GM12864 (cell line): Measurements from ENCODE around the gene WDR37.
"Not testable (repeated sequence)": the region's sequence is repeated elsewhere in the genome, so short reads cannot be mapped to it uniquely, and the experiment has no call there.

Source experiments
- DNase-seq: peaks from one replicate; pipeline ENCODE4 v3.0.0-alpha.2; 2011; ENCODE audit warnings: low read depth
- H3K4me3 ChIP-seq: 2 replicates; pipeline ENCODE4 v1.5.1; 2011; ENCODE audit warnings: mild to moderate bottlenecking, low read depth, low read length, control low read depth
- TF ChIP-seq, protein P1 (sequence below): IDR thresholded peaks from 2 replicates; pipeline ENCODE4 v1.5.1; 2011; ENCODE audit warnings: low read depth, mild to moderate bottlenecking, moderate library complexity, low read length, control low read depth, inconsistent platforms; ENCODE audit errors: missing control alignments

The WDR37 gene

DNA sequence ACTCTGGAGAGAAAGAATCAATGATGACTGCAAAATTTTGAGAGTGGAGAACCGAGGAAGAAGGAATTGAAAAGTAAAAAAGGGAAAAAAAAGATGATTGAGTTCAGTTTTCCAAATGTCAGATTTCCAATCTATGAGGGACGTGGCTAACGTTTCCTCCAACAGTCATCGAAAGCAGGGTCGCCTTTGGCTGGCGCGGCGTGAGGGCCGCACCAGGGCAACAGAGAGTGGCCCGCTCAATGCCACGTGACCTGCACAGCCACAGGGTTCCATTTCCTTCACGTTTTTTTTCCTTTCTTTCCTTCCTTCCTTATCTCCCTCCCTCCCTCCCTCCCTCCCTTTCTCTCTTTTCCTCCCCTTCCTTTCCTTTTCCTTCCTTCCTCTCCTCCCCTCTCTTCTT lies 101.9 kb downstream of the WDR37 start:
- TF ChIP-seq, protein P1, sequence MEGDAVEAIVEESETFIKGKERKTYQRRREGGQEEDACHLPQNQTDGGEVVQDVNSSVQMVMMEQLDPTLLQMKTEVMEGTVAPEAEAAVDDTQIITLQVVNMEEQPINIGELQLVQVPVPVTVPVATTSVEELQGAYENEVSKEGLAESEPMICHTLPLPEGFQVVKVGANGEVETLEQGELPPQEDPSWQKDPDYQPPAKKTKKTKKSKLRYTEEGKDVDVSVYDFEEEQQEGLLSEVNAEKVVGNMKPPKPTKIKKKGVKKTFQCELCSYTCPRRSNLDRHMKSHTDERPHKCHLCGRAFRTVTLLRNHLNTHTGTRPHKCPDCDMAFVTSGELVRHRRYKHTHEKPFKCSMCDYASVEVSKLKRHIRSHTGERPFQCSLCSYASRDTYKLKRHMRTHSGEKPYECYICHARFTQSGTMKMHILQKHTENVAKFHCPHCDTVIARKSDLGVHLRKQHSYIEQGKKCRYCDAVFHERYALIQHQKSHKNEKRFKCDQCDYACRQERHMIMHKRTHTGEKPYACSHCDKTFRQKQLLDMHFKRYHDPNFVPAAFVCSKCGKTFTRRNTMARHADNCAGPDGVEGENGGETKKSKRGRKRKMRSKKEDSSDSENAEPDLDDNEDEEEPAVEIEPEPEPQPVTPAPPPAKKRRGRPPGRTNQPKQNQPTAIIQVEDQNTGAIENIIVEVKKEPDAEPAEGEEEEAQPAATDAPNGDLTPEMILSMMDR = no peak
- DNase-seq = no peak
- no peak overlapping the region for H3K4me3 ChIP-seq

DNA sequence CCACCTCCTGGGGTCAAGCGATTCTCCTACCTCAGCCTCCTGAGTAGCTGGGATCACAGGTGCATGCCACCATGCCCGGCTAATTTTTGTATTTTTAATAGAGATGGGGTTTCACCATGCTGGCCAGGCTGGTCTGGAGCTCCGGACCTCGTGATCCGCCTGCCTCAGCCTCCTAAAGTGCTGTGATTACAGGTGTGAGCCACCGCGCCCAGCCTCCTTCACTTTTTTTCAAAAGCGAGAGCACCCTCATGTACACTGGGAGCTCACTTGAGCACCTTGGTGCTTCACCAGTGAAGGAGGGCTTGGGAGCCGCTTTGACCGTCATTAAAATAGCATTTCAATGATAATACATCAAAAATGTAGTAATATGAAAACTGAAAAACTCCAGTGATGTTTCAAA lies 102.4 kb downstream of the WDR37 start:
- not testable (repeated sequence) for H3K4me3 ChIP-seq, DNase-seq

DNA sequence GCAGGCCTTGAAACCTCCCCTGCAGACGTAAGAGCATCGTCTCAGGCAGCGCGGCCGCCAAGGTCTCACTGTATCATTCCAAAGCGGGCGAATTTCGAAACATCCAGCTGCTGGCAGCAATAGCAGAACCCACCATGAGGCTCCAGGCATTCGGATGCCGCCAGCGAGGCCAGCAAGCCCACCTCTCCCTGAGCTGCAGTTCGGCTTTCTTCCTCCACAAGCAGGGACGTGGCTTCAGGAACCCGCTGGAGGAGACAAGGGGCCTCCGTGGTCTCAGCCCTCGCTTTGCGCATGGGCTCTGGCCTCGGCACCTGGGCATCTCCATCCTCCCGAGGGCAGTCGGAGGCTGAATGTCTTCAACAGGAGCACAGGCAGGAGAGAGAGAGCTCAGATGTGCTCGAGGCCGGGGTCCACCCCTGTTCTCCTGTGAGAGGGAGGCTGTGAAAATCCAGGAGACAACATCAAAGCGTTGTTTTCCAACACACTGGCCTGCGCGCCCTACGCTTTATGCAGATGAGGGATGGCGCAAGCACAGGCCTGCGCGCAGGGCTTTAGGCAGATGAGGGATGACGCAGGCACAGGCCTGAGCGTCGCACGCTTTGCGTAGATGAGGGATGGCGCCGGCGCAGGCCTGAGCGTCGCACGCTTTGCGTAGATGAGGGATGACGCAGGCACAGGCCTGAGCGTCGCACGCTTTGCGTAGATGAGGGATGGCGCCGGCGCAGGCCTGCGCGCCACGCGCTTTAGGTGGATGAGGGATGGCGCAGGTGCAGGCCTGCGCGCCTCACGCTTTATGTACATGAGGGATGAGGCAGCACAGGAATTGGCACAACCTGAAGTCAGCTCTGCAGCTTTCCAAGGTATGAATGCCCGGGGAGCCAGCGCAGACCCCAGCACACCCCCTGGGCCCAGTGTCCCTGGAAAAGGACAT lies 103.2 kb downstream of the WDR37 start:
- TF ChIP-seq, protein P1 = no peak
- no peak for DNase-seq
- H3K4me3 ChIP-seq = no peak overlapping the region

DNA sequence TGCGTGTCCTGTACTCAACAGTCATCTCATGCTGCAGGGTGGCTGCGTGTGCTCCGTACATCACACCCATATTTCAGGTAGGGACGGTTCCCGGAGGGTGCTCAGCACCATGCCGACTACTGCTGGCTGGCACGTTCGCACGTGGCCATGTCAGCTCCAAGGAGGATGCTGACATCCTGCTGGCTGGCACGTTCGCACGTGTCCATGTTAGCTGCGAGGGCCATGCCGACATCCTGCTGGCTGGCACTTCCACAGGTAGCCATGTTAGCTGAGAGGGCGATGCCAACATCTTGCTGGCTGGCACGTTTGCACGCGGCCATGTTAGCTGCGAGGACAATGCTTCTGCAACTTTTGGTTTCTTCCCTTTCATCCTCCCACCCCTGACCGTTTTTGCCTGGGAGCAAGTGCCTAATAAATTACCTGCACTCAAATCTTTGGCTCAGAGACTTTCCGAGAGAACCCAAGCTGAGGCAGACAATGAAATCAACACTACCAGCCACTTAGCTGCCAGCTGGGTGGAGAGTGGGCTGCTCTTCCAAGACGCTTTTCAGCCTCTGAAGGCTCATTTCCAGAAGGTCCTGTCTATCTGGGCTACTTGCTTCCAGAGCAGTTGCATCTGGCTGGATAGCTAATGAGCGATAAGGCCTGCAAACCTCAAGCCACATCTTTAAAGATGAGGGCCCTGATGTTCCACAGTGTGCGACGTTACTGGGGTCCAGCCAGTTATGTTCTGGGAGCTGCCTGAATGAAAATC lies 104.6 kb downstream of the WDR37 start:
- no peak for DNase-seq
- TF ChIP-seq, protein P1 = no peak
- no peak overlapping the region for H3K4me3 ChIP-seq

DNA sequence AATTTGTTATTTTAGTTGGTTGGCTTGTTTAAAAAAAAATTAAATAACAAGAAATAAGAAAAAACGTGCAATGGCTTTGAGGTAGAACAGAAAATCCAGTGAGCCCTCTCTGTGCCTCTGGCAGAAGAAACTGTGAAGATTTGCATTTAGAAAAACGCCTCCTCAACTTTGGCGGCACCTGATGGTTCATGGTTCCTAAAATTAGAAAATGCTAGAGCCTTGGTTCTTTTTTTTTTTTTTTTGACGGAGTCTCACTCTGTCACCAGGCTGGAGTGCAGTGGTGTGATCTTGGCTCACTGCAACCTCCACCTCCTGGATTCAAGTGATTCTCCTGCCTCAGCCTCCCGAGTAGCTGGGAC lies 105.1 kb downstream of the WDR37 start:
- peak; percentile 8 for DNase-seq
- H3K4me3 ChIP-seq = not testable (repeated sequence)

DNA sequence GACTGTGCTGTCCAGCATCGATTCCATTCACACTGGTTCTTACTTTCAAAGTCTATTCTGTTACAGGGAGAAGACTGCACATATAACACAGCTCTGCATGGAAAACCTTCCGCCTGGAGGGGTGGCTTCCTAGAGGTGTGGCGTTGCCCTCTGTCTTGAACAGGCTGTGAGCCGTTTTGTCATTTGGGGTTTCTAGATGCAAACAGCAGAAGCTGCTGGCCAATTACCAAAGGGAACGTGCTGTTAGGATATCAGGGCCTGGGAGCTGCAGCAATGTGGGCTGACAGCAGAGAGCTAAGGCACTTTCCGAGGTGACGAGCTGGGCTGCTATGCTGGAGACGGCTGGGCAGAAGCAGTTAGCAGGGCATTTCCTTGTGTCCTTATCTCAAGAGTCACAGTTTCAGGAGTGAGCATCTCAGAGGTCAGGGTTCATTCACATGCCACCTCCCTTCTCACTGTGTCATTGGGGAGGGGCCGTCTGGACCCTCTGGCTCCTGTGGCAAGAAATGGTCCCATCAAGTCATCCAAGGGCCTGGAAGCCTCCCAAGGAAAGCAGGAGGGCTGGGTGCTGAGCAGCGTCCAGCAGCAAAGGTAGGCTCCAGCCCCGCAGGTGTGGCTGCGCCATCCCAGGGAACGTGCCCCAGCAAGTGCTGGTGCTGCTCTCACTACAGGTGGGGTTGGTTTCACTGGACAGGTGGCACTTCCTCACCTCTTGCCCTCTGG lies 106.5 kb downstream of the WDR37 start:
- TF ChIP-seq, protein P1 = no peak
- DNase-seq = no peak
- no peak overlapping the region for H3K4me3 ChIP-seq

DNA sequence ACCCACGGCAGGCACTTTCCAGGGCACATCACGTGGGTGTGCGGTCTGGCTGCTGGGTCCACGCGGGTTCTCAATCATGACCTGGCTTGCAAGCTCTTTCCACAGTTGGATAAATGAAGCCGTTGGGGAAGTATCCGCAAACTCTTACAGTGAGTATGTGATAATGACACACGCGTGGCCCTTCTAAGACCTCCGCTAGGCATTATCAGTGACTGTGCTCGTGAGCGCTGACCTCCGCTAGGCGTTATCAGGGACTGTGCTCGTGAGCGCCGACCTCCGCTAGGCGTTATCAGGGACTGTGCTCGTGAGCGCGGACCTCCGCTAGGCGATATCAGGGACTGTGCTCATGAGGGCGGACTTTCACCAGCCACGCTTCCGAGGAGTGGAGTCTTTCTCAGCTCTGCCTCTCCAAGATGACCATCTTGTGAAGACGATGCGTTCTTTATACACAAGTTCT lies 107.0 kb downstream of the WDR37 start:
- no peak overlapping the region for H3K4me3 ChIP-seq
- no peak for DNase-seq
- TF ChIP-seq, protein P1 = no peak
